Measurements from ENCODE around the gene PEPD.

- TF ChIP-seq EZH2 (IDR thresholded peaks at IDR 0.05; ENCODE audit: borderline replicate concordance, low read length) (no peak), CTCF (conservative IDR thresholded peaks at IDR 0.05 in 1 of 2, IDR thresholded peaks at IDR 0.05 in 1 of 2; ENCODE audit: extremely low read depth in 1 of 2, insufficient read depth in 1 of 2, low read depth in 1 of 2, low read length in 2 of 2) (no peak)
These were observed 145.8 kb downstream of the PEPD start for GRCh38 chr19:33375837-33376159.

Data from mammary epithelial cell (primary cell).